Ishikawa (cell line): ENCODE results near the gene TMPRSS7.

Experiments
- CEBPB ChIP-seq: IDR thresholded peaks from 2 replicates; pipeline ENCODE4 v1.6.1; 2012
- CREB1 ChIP-seq: IDR thresholded peaks from 2 replicates; pipeline ENCODE4 v1.6.1; 2012; ENCODE audit warnings: low read depth
- EGR1 ChIP-seq: IDR thresholded peaks from 2 replicates; pipeline ENCODE4 v1.6.1; 2012
- EP300 ChIP-seq: IDR thresholded peaks from 2 replicates; pipeline ENCODE4 v1.6.1; 2012; ENCODE audit warnings: borderline replicate concordance
- FOXM1 ChIP-seq: IDR thresholded peaks from 2 replicates; pipeline ENCODE4 v1.6.1; 2012; ENCODE audit warnings: low read depth, borderline replicate concordance
- NFIC ChIP-seq: IDR thresholded peaks from 2 replicates; pipeline ENCODE4 v1.6.1; 2012
- RAD21 ChIP-seq: IDR thresholded peaks from 2 replicates; pipeline ENCODE4 v1.6.1; 2012; ENCODE audit warnings: low read depth
- YY1 ChIP-seq: IDR thresholded peaks from 2 replicates; pipeline ENCODE4 v1.6.1; 2012; ENCODE audit warnings: low read depth
- TF ChIP-seq, protein P1 (sequence below): IDR thresholded peaks from 2 replicates; pipeline ENCODE4 v1.6.1; 2012; ENCODE audit warnings: low read depth, mild to moderate bottlenecking
- TF ChIP-seq, protein P2 (sequence below): IDR thresholded peaks from 2 replicates; pipeline ENCODE4 v1.6.1; 2012

DNA sequence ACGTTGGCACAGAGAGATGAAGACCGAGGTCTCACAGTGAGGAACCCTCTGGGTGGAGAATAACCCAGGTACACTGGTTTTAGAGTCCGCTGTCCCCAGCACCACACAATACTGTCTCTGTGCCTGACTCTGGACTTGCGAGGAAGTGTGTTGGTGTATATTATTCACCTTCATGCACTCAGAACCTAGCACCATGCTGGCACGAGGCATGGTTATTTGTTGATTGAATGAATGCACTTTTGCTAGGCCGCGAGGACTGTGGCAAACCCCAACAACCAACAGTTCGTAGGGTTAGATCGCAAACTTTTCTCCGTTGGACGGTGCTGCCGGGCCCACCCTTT lies 51.2 kb downstream of the TMPRSS7 start:
- TF ChIP-seq CREB1 (no peak), EGR1 (no peak), RAD21 (no peak), CEBPB (no peak), NFIC (no peak), YY1 (no peak), FOXM1 (no peak), EP300 (no peak)
- TF ChIP-seq, protein P1, sequence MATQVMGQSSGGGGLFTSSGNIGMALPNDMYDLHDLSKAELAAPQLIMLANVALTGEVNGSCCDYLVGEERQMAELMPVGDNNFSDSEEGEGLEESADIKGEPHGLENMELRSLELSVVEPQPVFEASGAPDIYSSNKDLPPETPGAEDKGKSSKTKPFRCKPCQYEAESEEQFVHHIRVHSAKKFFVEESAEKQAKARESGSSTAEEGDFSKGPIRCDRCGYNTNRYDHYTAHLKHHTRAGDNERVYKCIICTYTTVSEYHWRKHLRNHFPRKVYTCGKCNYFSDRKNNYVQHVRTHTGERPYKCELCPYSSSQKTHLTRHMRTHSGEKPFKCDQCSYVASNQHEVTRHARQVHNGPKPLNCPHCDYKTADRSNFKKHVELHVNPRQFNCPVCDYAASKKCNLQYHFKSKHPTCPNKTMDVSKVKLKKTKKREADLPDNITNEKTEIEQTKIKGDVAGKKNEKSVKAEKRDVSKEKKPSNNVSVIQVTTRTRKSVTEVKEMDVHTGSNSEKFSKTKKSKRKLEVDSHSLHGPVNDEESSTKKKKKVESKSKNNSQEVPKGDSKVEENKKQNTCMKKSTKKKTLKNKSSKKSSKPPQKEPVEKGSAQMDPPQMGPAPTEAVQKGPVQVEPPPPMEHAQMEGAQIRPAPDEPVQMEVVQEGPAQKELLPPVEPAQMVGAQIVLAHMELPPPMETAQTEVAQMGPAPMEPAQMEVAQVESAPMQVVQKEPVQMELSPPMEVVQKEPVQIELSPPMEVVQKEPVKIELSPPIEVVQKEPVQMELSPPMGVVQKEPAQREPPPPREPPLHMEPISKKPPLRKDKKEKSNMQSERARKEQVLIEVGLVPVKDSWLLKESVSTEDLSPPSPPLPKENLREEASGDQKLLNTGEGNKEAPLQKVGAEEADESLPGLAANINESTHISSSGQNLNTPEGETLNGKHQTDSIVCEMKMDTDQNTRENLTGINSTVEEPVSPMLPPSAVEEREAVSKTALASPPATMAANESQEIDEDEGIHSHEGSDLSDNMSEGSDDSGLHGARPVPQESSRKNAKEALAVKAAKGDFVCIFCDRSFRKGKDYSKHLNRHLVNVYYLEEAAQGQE, result no peak
- TF ChIP-seq, protein P2, sequence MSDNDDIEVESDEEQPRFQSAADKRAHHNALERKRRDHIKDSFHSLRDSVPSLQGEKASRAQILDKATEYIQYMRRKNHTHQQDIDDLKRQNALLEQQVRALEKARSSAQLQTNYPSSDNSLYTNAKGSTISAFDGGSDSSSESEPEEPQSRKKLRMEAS, result no peak
